MM.1S (cell line): Measurements from ENCODE around the gene SYK.

Source experiments
- DNase-seq: peaks from one replicate; pipeline ENCODE4 v3.0.0-alpha.2; 2015
- H2AFZ ChIP-seq: fragments of 300-600 bp; sonication (generic); 2 replicates; pipeline ENCODE4 v1.6.0; 2016; ENCODE audit warnings: antibody characterized with exemption, low read length
- H3F3A ChIP-seq: fragments of 300-600 bp; sonication (generic); 2 replicates; pipeline ENCODE4 v1.6.1; 2016; ENCODE audit warnings: mild to moderate bottlenecking, antibody characterized with exemption, low read length, moderate library complexity, mixed read lengths; ENCODE audit not compliant: insufficient read depth
- H3K27ac ChIP-seq: fragments of 300-600 bp; sonication (generic); 2 replicates; pipeline ENCODE4 v1.5.1; 2016; ENCODE audit warnings: mild to moderate bottlenecking, low read length
- H3K27me3 ChIP-seq: fragments of 300-600 bp; sonication (generic); replicated peaks from 2 replicates; pipeline ENCODE4 v1.6.0; 2016; ENCODE audit warnings: low read length; ENCODE audit not compliant: insufficient read depth
- H3K36me3 ChIP-seq: fragments of 300-600 bp; sonication (generic); replicated peaks from 2 replicates; pipeline ENCODE4 v1.6.1; 2016; ENCODE audit warnings: mild to moderate bottlenecking, low read length, mixed read lengths; ENCODE audit not compliant: insufficient read depth
- H3K4me1 ChIP-seq: fragments of 300-600 bp; sonication (generic); 2 replicates; pipeline ENCODE4 v1.6.1; 2016; ENCODE audit warnings: low read length, mixed read lengths
- H3K4me2 ChIP-seq: fragments of 300-600 bp; sonication (generic); 2 replicates; pipeline ENCODE4 v1.6.0; 2016; ENCODE audit warnings: low read depth, low read length
- H3K4me3 ChIP-seq: fragments of 300-600 bp; sonication (generic); 2 replicates; pipeline ENCODE4 v1.5.1; 2016; ENCODE audit warnings: low read length, mixed read lengths
- H3K79me2 ChIP-seq: fragments of 300-600 bp; sonication (generic); 2 replicates; pipeline ENCODE4 v1.6.1; 2016; ENCODE audit warnings: mixed run types, low read length, mixed read lengths
- H3K9ac ChIP-seq: fragments of 300-600 bp; sonication (generic); 2 replicates; pipeline ENCODE4 v1.6.1; 2016; ENCODE audit warnings: low read length, mixed read lengths
- H3K9me2 ChIP-seq: fragments of 300-600 bp; sonication (generic); replicated peaks from 2 replicates; pipeline ENCODE4 v1.6.1; 2016; ENCODE audit warnings: mild to moderate bottlenecking, low read length, mixed read lengths; ENCODE audit not compliant: insufficient read depth
- H3K9me3 ChIP-seq: fragments of 300-600 bp; sonication (generic); replicated peaks from 2 replicates; pipeline ENCODE4 v1.6.1; 2016; ENCODE audit warnings: mild to moderate bottlenecking, low read length, mixed read lengths; ENCODE audit not compliant: insufficient read depth
- H4K20me1 ChIP-seq: fragments of 300-600 bp; sonication (generic); 2 replicates; pipeline ENCODE4 v1.6.1; 2016; ENCODE audit warnings: mild to moderate bottlenecking, low read length, moderate library complexity, mixed read lengths; ENCODE audit not compliant: insufficient read depth
- CTCF ChIP-seq: fragments of 300-600 bp; sonication (generic); IDR thresholded peaks from 2 replicates; pipeline ENCODE4 v1.5.1; 2016; ENCODE audit warnings: antibody characterized with exemption, low read length, mixed read lengths
- EZH2 ChIP-seq: fragments of 300-600 bp; sonication (generic); optimal IDR thresholded peaks from 2 replicates; pipeline ENCODE3; 2017; ENCODE audit warnings: low read depth, mild to moderate bottlenecking, antibody characterized with exemption, low read length, mixed read lengths
- EZH2phosphoT487 ChIP-seq: fragments of 300-600 bp; sonication (generic); IDR thresholded peaks from 2 replicates; pipeline ENCODE4 v1.6.1; 2018; ENCODE audit warnings: antibody characterized with exemption, low read length

The SYK gene

GRCh38 chr9:90892918-90893317 is 91.3 kb downstream of the SYK start:
- H3K4me2 ChIP-seq = no peak overlapping the region
- TF ChIP-seq CTCF (no peak), EZH2 (no peak), EZH2phosphoT487 (no peak)
- H3K79me2 ChIP-seq = no peaks in the 10 kb centered on the region
- no peaks in the 10 kb centered on the region for H3K9me3 ChIP-seq
- DNase-seq = no peak
- H3K4me1 ChIP-seq = no peaks in the 10 kb centered on the region
- H3K9me2 ChIP-seq = no peaks in the 10 kb centered on the region
- no peak overlapping the region for H3K4me3 ChIP-seq
- no peaks in the 10 kb centered on the region for H4K20me1 ChIP-seq
- no peak overlapping the region for H3K27ac ChIP-seq
- no peaks in the 10 kb centered on the region for H3F3A ChIP-seq
- H3K36me3 ChIP-seq = no peaks in the 10 kb centered on the region
- H3K9ac ChIP-seq = no peak overlapping the region
- no peaks in the 10 kb centered on the region for H3K27me3 ChIP-seq
- H2AFZ ChIP-seq = no peak overlapping the region

- DNase-seq = no peak
Measured at GRCh38 chr9:90893706-90894105, 92.1 kb downstream of the SYK start.

GRCh38 chr9:90894986-90895687 is 93.5 kb downstream of the SYK start:
- no peaks in the 10 kb centered on the region for H3K9me2 ChIP-seq
- no peak for DNase-seq
- no peak overlapping the region for H2AFZ ChIP-seq
- H3K79me2 ChIP-seq = no peaks in the 10 kb centered on the region
- no peaks in the 10 kb centered on the region for H3K9me3 ChIP-seq
- H3K4me2 ChIP-seq = no peak overlapping the region
- H3K4me1 ChIP-seq = no peaks in the 10 kb centered on the region
- H3K27ac ChIP-seq = no peak overlapping the region
- no peak overlapping the region for H3K4me3 ChIP-seq
- H3F3A ChIP-seq = no peaks in the 10 kb centered on the region
- no peaks in the 10 kb centered on the region for H4K20me1 ChIP-seq
- TF ChIP-seq EZH2 (no peak), CTCF (peak; percentile 81), EZH2phosphoT487 (no peak)
- H3K9ac ChIP-seq = no peak overlapping the region
- H3K27me3 ChIP-seq = no peaks in the 10 kb centered on the region
- H3K36me3 ChIP-seq = no peaks in the 10 kb centered on the region

More at GRCh38 chr9:90893706-90894105, 92.1 kb downstream of the SYK start:
- Histone ChIP-seq H4K20me1 (no peaks in the 10 kb centered on the region), H3K4me2 (no peak overlapping the region), H3K9me2 (no peaks in the 10 kb centered on the region), H3K9me3 (no peaks in the 10 kb centered on the region), H3K9ac (no peak overlapping the region), H3K4me3 (no peak overlapping the region), H3K27me3 (no peaks in the 10 kb centered on the region), H3F3A (no peaks in the 10 kb centered on the region), H3K4me1 (no peaks in the 10 kb centered on the region), H3K79me2 (no peaks in the 10 kb centered on the region), H2AFZ (no peak overlapping the region), H3K36me3 (no peaks in the 10 kb centered on the region), H3K27ac (no peak overlapping the region)
- TF ChIP-seq EZH2phosphoT487 = no peak
- TF ChIP-seq CTCF = no peak
- no peak for TF ChIP-seq EZH2
